Measurements from ENCODE around the gene KCNE4. TPM values are rescaled to one million over a fixed set of nuclear protein-coding genes. Genes with fewer than 3 reads are reported as not detected.

KCNE4 gene
- total RNA-seq, 2 experiments from 2014 or later, result not detected

- ChIA-PET CTCF (interaction anchor here (0.7 kb wide), 1 partner anchor 82 kb away, joined by 3 read pairs; no protein-coding TSS in a partner anchor), POLR2A (no interaction called here)
- Histone ChIP-seq H3K4me1 (ENCODE audit: insufficient read depth, low read length) (no peaks in the 10 kb centered on the region), H3K4me3 (ENCODE audit: low read length) (no peak overlapping the region), H3K36me3 (ENCODE audit: insufficient read depth, low read length) (no peaks in the 10 kb centered on the region), H3K27ac (ENCODE audit: low read depth in 1 of 2, low read length in 2 of 2) (no peak overlapping the region), H3K27me3 (ENCODE audit: control insufficient read depth in 1 of 2, insufficient read depth in 2 of 2, low read length in 2 of 2) (no peaks in the 10 kb centered on the region), H3K9me3 (ENCODE audit: control insufficient read depth in 1 of 2, insufficient read depth in 1 of 2, low read length in 2 of 2) (peaks cover 0 to 6% of the 10 kb centered on the region in 2 experiments)
- DNase-seq, result no peak
- TF ChIP-seq CTCF (IDR thresholded peaks at IDR 0.05), result no peak
- no peaks in the 10 kb centered on the region for H3K4me1 Mint-ChIP-seq (ENCODE audit: low read depth)
- no peak overlapping the region for H3K4me3 Mint-ChIP-seq
- no peaks in the 10 kb centered on the region for H3K36me3 Mint-ChIP-seq (ENCODE audit: low read depth)
- H3K27ac Mint-ChIP-seq, result no peak overlapping the region
- peaks cover 23% of the 10 kb centered on the region for H3K27me3 Mint-ChIP-seq
- ATAC-seq (ENCODE audit: poor library complexity), result no peak
- intact Hi-C loops (cut with DNase I, micrococcal nuclease), result no loop called here
- H3K9me3 Mint-ChIP-seq, result no peaks in the 10 kb centered on the region
Measured at GRCh38 chr2:223053484-223054192, 1.6 kb downstream of the KCNE4 start.

DNA sequence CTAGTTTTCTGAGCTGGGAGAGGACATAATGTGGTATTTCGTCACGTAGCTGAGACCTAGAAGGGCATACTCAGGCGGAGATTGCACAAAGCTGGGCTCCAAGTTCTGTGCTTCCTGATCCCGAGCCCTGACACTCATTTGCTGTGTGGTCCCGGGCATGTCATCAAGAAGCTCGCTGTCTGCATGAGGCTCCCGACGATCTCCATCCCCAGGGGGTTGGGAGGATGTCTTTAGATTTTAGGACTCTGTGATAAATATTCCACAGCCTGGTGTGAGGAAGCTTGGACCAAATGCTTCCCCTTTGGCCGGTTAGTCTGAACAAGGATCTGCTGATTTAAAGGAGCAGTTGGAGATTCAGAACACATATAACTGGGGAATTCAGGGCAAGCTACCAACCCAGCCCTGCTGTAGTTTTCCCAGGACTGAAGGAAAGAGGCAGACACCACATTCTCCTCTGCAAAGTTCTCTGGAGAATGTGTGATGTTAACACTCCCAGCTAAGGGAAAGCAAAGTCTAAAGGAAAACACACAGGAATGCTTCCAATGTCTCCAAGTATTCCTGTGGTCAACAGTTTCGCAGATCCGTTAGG lies 2.3 kb downstream of the KCNE4 start:
- no peak for ATAC-seq (ENCODE audit: poor library complexity)
- no peaks in the 10 kb centered on the region for H3K9me3 Mint-ChIP-seq
- Histone ChIP-seq H3K27ac (ENCODE audit: low read depth in 1 of 2, low read length in 2 of 2) (no peak overlapping the region), H3K4me1 (ENCODE audit: insufficient read depth, low read length) (no peaks in the 10 kb centered on the region), H3K4me3 (ENCODE audit: low read length) (no peak overlapping the region), H3K36me3 (ENCODE audit: insufficient read depth, low read length) (no peaks in the 10 kb centered on the region), H3K9me3 (ENCODE audit: control insufficient read depth in 1 of 2, insufficient read depth in 1 of 2, low read length in 2 of 2) (peaks cover 0 to 6% of the 10 kb centered on the region in 2 experiments), H3K27me3 (ENCODE audit: control insufficient read depth in 1 of 2, insufficient read depth in 2 of 2, low read length in 2 of 2) (no peaks in the 10 kb centered on the region)
- no peaks in the 10 kb centered on the region for H3K36me3 Mint-ChIP-seq (ENCODE audit: low read depth)
- ChIA-PET CTCF (interaction anchor here (0.7 kb wide), 1 partner anchor 82 kb away, joined by 3 read pairs; no protein-coding TSS in a partner anchor), POLR2A (no interaction called here)
- H3K27ac Mint-ChIP-seq, result no peak overlapping the region
- no peak overlapping the region for H3K4me3 Mint-ChIP-seq
- no peak for TF ChIP-seq CTCF (IDR thresholded peaks at IDR 0.05)
- peaks cover 23% of the 10 kb centered on the region for H3K27me3 Mint-ChIP-seq
- DNase-seq, result no peak
- intact Hi-C loops (cut with DNase I, micrococcal nuclease), result no loop called here
- no peaks in the 10 kb centered on the region for H3K4me1 Mint-ChIP-seq (ENCODE audit: low read depth)

DNA sequence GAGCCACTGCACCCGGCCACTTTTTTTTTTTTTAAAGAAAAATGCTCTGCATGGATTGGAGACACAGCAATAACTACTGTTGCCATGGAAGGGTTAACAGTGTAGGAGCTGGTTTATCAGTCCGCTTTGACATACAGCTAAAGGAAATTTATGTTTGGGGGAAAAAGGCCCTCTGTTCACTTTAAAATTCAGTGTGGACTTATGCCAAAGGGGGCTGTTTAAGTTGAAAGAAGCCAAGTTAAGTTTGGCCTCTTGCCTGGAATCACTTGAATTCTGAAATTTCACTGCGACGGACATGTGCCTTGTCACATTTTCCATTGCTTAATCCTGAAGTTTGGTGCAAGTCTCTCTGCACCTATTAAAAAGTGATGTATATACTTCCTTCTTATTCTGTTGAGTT lies 3.1 kb downstream of the KCNE4 start:
- ATAC-seq (ENCODE audit: poor library complexity), result no peak

More for the DNA sequence above, 3.1 kb downstream of the KCNE4 start:
- Histone ChIP-seq H3K4me3 (ENCODE audit: low read length) (no peak overlapping the region), H3K4me1 (ENCODE audit: insufficient read depth, low read length) (no peaks in the 10 kb centered on the region), H3K27ac (ENCODE audit: low read depth in 1 of 2, low read length in 2 of 2) (no peak overlapping the region), H3K36me3 (ENCODE audit: insufficient read depth, low read length) (no peaks in the 10 kb centered on the region), H3K9me3 (ENCODE audit: control insufficient read depth in 1 of 2, insufficient read depth in 1 of 2, low read length in 2 of 2) (peaks cover 0 to 6% of the 10 kb centered on the region in 2 experiments), H3K27me3 (ENCODE audit: control insufficient read depth in 1 of 2, insufficient read depth in 2 of 2, low read length in 2 of 2) (no peaks in the 10 kb centered on the region)
- no peak for TF ChIP-seq CTCF (IDR thresholded peaks at IDR 0.05)
- ChIA-PET CTCF (no interaction called here), POLR2A (no interaction called here)
- intact Hi-C loops (cut with DNase I, micrococcal nuclease), result no loop called here
- H3K27me3 Mint-ChIP-seq, result peaks cover 24% of the 10 kb centered on the region
- no peak overlapping the region for H3K4me3 Mint-ChIP-seq
- H3K27ac Mint-ChIP-seq, result no peak overlapping the region
- H3K9me3 Mint-ChIP-seq, result no peaks in the 10 kb centered on the region
- no peaks in the 10 kb centered on the region for H3K36me3 Mint-ChIP-seq (ENCODE audit: low read depth)
- H3K4me1 Mint-ChIP-seq (ENCODE audit: low read depth), result no peaks in the 10 kb centered on the region
- no peak for DNase-seq
